Spleen (tissue), 7 donors: ENCODE results near the gene FTO.

Experiments used
- POLR2A ChIP-seq, 3 donors: fragments of 450-650 bp; IDR thresholded peaks; one replicate each; pipeline ENCODE4 v1.5.1; 2017; ENCODE audit warnings: antibody characterized with exemption in 3 of 3, mild to moderate bottlenecking in 1 of 3
- POLR2AphosphoS5 ChIP-seq, 3 donors: sonication (generic); formaldehyde crosslinking; IDR thresholded peaks; one replicate each; pipeline ENCODE4 v1.5.1; 2017; ENCODE audit warnings: antibody characterized with exemption in 3 of 3
- TF ChIP-seq, protein P1 (sequence below), 11 experiments: fragments of 200-600 bp in 7 of 11; fragments of 450-650 bp in 4 of 11; sonication (generic) in 4 of 11; IDR thresholded peaks in 8 of 11; conservative IDR thresholded peaks in 3 of 11; 1 replicate in 7 of 11; 2 replicates in 4 of 11; pipeline versions ENCODE4 v1.4.0 to v1.8.0; 2016 to 2021; ENCODE audit warnings: antibody characterized with exemption in 11 of 11, inconsistent platforms in 4 of 11, mild to moderate bottlenecking in 1 of 11
- donor health status: DM: no; HTN: no; CAD: no; lungs with moderate emphysema.
- donor health status: DM: no; HTN: no; CAD: no.
- donor health status: DM: no; HTN: no; CAD: no.

DNA sequence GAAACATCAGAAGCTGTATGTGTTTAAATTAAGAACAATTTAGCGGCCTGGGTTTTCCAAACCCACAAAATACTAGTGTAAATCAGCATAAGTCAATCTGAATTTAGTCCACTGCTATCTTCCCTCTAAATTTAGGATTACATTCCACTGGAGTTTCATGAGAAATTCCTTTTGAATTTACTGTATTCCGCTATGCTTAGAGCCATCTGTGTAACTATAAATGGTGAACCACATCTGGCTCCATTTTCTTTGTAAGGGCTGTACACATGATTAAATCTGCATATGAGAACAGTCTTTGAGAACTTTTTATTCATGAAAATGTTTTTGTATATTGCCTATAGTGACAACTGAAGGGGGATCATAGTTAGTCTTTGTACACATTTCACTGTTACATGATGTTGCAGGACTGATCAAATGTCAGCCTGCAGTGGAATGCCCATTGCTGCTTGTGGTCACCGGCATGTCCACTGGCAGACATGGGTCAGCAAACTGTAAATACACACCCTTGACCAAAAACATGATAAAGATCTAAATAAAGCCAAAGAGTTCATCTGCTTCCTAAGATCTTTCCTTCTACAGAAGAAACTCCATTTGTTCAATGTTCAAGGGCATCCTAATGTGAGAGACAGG is 37.1 kb upstream of the FTO start:
- TF ChIP-seq, protein P1, sequence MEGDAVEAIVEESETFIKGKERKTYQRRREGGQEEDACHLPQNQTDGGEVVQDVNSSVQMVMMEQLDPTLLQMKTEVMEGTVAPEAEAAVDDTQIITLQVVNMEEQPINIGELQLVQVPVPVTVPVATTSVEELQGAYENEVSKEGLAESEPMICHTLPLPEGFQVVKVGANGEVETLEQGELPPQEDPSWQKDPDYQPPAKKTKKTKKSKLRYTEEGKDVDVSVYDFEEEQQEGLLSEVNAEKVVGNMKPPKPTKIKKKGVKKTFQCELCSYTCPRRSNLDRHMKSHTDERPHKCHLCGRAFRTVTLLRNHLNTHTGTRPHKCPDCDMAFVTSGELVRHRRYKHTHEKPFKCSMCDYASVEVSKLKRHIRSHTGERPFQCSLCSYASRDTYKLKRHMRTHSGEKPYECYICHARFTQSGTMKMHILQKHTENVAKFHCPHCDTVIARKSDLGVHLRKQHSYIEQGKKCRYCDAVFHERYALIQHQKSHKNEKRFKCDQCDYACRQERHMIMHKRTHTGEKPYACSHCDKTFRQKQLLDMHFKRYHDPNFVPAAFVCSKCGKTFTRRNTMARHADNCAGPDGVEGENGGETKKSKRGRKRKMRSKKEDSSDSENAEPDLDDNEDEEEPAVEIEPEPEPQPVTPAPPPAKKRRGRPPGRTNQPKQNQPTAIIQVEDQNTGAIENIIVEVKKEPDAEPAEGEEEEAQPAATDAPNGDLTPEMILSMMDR (IDR thresholded peaks at IDR 0.05 in 8 of 11, conservative IDR thresholded peaks at IDR 0.05 in 3 of 11): no peak
- TF ChIP-seq POLR2AphosphoS5 (IDR thresholded peaks at IDR 0.05) (no peak), POLR2A (IDR thresholded peaks at IDR 0.05) (no peak)
